K562 (cell line): ENCODE measurements around the gene MYH9. TPM values are rescaled to one million over a fixed set of nuclear protein-coding genes. Genes with fewer than 3 reads are reported as not detected.

ENCODE experiments used
- HLTF ChIP-seq: fragments of 450-650 bp; IDR thresholded peaks from 2 replicates; pipeline ENCODE4 v1.6.1; 2016
- HNRNPLL ChIP-seq: fragments of 200-400 bp; formaldehyde crosslinking; IDR thresholded peaks from 2 replicates; pipeline ENCODE4 v1.6.1; 2017; ENCODE audit warnings: low read length, low read depth, mild to moderate bottlenecking; ENCODE audit not compliant: poor library complexity, severe bottlenecking
- JUND ChIP-seq, 2 experiments: IDR thresholded peaks; 2 replicates in 1 of 2; 3 replicates in 1 of 2; pipeline ENCODE4 v1.6.1; 2011; ENCODE audit warnings: borderline replicate concordance in 2 of 2, low read depth in 2 of 2, low read length in 2 of 2, improper control_type of control experiment in 1 of 2, missing biosample characterization in 1 of 2, missing genetic modification characterization in 1 of 2, missing genetic modification reagents in 1 of 2
- RBM15 ChIP-seq: fragments of 200-400 bp; formaldehyde crosslinking; IDR thresholded peaks from 2 replicates; pipeline ENCODE4 v1.6.1; 2018; ENCODE audit warnings: mild to moderate bottlenecking, low read length, moderate library complexity; ENCODE audit not compliant: insufficient read depth
- TBP ChIP-seq: optimal IDR thresholded peaks from 2 replicates; pipeline ENCODE3; 2011; ENCODE audit warnings: low read depth, low read length, improper control_type of control experiment
- TCF7L2 ChIP-seq: fragments of 150-350 bp; IDR thresholded peaks from 2 replicates; pipeline ENCODE4 v1.6.1; 2016; ENCODE audit warnings: low read depth, mild to moderate bottlenecking, low read length, moderate library complexity
- polyA plus RNA-seq, 8 experiments: library from polyadenylated mRNA; depleted of rRNA in 4 of 8; stranded (reverse) in 5 of 8; unstranded in 3 of 8; fragments of >200 nt; fragmentation: Nextera tagmentation in 2 of 8; fragmentation: Illumina TruSeq in 1 of 8; extraction: Ambion mirVana in 2 of 8; extraction: Trizol in 1 of 8; gene quantifications; 2 replicates each; pipeline versions ENCODE4 v1.2.1 to v1.2.3, GENCODE V29; 2011 to 2014; ENCODE audit warnings: inconsistent platforms in 1 of 8, missing spikeins in 1 of 8
- total RNA-seq, 7 experiments: library from RNA; depleted of rRNA in 6 of 7; stranded (reverse); fragments of >200 nt in 6 of 7; fragmentation: Illumina TruSeq in 2 of 7; extraction: Trizol in 2 of 7; gene quantifications; 2 replicates each; pipeline versions ENCODE4 v1.2.1 to v1.2.3, GENCODE V29; 2011 to 2021; ENCODE audit warnings: low replicate concordance in 1 of 7
- TF ChIP-seq, protein P1 (sequence below): fragments of 200-600 bp; sonication (generic); IDR thresholded peaks from one replicate; pipeline ENCODE4 v1.6.1; 2012; ENCODE audit warnings: mild to moderate bottlenecking, low read depth, low read length, inconsistent platforms
- TF ChIP-seq, protein P2 (sequence below), 2 experiments: fragments of 450-650 bp; conservative IDR thresholded peaks; 2 replicates each; pipeline ENCODE4 v1.6.1; 2017; ENCODE audit warnings: mild to moderate bottlenecking in 2 of 2, moderate library complexity in 2 of 2

The MYH9 gene
- total and polyA plus RNA-seq, 9 of the 15 experiments (the other 6 are each of a cell fraction or from before 2014, with no cell fraction given): 0.71 to 111 (median 24.6) TPM

DNA sequence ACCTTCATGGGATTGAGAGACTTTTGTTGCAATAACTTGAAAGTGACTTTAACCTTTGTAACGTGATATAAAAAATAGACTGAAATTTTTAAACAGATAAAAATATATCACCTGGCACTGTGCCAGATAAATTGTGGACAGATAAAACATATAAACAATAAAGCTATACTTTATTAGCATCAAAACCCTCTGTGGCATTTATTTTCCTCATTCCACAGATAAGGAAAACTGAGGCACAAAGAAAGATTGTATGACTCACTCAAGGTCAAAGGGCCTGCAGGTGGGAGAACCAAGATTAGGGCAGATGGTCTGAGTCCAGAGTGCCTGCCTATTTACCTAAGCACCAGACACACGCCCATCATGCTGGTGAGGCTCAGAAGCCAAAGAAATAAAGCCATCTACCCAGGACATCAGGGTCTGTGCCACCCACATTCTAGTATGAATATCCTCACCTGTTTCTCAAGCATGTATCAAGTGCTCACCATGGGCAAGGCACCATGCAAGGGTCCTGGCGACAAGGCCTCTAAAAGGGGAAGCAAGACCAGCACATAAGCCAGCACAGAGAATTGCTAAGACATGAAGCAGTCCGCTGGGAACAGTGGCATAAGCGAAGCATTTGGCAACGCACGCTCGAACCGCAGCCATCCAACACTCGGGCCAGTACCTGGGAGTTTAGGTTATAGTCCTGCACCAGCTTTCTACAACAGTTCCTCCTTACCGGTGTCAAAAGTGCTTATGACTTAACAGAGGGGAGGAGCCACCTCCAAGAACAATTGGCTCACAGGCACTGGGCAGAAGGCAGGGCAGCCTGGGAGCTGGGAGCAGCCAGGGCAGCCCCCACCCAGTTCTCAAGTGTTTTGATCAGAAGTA lies 17.6 kb downstream of the MYH9 start (continued):
- TF ChIP-seq HNRNPLL (no peak), HLTF (no peak), TCF7L2 (no peak), TBP (no peak), RBM15 (no peak), JUND (IDR thresholded peaks at IDR 0.05; ENCODE audit: borderline replicate concordance, low read depth, low read length) (peak; percentile 92), JUND (tag; IDR thresholded peaks at IDR 0.05; ENCODE audit: borderline replicate concordance, low read depth, low read length) (peak; percentile 88; the same call in 2 of the 3 replicates)
- TF ChIP-seq, protein P1, sequence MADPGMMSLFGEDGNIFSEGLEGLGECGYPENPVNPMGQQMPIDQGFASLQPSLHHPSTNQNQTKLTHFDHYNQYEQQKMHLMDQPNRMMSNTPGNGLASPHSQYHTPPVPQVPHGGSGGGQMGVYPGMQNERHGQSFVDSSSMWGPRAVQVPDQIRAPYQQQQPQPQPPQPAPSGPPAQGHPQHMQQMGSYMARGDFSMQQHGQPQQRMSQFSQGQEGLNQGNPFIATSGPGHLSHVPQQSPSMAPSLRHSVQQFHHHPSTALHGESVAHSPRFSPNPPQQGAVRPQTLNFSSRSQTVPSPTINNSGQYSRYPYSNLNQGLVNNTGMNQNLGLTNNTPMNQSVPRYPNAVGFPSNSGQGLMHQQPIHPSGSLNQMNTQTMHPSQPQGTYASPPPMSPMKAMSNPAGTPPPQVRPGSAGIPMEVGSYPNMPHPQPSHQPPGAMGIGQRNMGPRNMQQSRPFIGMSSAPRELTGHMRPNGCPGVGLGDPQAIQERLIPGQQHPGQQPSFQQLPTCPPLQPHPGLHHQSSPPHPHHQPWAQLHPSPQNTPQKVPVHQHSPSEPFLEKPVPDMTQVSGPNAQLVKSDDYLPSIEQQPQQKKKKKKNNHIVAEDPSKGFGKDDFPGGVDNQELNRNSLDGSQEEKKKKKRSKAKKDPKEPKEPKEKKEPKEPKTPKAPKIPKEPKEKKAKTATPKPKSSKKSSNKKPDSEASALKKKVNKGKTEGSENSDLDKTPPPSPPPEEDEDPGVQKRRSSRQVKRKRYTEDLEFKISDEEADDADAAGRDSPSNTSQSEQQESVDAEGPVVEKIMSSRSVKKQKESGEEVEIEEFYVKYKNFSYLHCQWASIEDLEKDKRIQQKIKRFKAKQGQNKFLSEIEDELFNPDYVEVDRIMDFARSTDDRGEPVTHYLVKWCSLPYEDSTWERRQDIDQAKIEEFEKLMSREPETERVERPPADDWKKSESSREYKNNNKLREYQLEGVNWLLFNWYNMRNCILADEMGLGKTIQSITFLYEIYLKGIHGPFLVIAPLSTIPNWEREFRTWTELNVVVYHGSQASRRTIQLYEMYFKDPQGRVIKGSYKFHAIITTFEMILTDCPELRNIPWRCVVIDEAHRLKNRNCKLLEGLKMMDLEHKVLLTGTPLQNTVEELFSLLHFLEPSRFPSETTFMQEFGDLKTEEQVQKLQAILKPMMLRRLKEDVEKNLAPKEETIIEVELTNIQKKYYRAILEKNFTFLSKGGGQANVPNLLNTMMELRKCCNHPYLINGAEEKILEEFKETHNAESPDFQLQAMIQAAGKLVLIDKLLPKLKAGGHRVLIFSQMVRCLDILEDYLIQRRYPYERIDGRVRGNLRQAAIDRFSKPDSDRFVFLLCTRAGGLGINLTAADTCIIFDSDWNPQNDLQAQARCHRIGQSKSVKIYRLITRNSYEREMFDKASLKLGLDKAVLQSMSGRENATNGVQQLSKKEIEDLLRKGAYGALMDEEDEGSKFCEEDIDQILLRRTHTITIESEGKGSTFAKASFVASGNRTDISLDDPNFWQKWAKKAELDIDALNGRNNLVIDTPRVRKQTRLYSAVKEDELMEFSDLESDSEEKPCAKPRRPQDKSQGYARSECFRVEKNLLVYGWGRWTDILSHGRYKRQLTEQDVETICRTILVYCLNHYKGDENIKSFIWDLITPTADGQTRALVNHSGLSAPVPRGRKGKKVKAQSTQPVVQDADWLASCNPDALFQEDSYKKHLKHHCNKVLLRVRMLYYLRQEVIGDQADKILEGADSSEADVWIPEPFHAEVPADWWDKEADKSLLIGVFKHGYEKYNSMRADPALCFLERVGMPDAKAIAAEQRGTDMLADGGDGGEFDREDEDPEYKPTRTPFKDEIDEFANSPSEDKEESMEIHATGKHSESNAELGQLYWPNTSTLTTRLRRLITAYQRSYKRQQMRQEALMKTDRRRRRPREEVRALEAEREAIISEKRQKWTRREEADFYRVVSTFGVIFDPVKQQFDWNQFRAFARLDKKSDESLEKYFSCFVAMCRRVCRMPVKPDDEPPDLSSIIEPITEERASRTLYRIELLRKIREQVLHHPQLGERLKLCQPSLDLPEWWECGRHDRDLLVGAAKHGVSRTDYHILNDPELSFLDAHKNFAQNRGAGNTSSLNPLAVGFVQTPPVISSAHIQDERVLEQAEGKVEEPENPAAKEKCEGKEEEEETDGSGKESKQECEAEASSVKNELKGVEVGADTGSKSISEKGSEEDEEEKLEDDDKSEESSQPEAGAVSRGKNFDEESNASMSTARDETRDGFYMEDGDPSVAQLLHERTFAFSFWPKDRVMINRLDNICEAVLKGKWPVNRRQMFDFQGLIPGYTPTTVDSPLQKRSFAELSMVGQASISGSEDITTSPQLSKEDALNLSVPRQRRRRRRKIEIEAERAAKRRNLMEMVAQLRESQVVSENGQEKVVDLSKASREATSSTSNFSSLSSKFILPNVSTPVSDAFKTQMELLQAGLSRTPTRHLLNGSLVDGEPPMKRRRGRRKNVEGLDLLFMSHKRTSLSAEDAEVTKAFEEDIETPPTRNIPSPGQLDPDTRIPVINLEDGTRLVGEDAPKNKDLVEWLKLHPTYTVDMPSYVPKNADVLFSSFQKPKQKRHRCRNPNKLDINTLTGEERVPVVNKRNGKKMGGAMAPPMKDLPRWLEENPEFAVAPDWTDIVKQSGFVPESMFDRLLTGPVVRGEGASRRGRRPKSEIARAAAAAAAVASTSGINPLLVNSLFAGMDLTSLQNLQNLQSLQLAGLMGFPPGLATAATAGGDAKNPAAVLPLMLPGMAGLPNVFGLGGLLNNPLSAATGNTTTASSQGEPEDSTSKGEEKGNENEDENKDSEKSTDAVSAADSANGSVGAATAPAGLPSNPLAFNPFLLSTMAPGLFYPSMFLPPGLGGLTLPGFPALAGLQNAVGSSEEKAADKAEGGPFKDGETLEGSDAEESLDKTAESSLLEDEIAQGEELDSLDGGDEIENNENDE: no peak
- TF ChIP-seq, protein P2, sequence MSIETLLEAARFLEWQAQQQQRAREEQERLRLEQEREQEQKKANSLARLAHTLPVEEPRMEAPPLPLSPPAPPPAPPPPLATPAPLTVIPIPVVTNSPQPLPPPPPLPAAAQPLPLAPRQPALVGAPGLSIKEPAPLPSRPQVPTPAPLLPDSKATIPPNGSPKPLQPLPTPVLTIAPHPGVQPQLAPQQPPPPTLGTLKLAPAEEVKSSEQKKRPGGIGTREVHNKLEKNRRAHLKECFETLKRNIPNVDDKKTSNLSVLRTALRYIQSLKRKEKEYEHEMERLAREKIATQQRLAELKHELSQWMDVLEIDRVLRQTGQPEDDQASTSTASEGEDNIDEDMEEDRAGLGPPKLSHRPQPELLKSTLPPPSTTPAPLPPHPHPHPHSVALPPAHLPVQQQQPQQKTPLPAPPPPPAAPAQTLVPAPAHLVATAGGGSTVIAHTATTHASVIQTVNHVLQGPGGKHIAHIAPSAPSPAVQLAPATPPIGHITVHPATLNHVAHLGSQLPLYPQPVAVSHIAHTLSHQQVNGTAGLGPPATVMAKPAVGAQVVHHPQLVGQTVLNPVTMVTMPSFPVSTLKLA (conservative IDR thresholded peaks at IDR 0.05): peak in 1 of 2 experiments; percentile 40; a peak in 1 of 4 replicates
